H9 (cell line): ENCODE measurements around the gene NFILZ. TPM values are rescaled to one million over a fixed set of nuclear protein-coding genes. Genes with fewer than 3 reads are reported as not detected.

Experiments used
- DNase-seq: peaks from one replicate; pipeline ENCODE4 v3.0.0-alpha.2; 2017
- H2AFZ ChIP-seq: one replicate; pipeline ENCODE4 v1.6.1; 2013; ENCODE audit warnings: mild to moderate bottlenecking, low read length, control low read depth, moderate library complexity
- H2AK5ac ChIP-seq: 2 replicates; pipeline ENCODE4 v1.6.1; 2013; ENCODE audit warnings: low read length, control low read depth, mixed read lengths; ENCODE audit not compliant: insufficient read length
- H2BK120ac ChIP-seq: one replicate; pipeline ENCODE4 v1.6.1; 2013; ENCODE audit warnings: low read depth, mild to moderate bottlenecking, low read length, control low read depth, inconsistent platforms; ENCODE audit not compliant: poor library complexity, severe bottlenecking
- H2BK12ac ChIP-seq: 2 replicates; pipeline ENCODE4 v1.6.1; 2013; ENCODE audit warnings: low read length, control low read depth, mixed read lengths, low read depth; ENCODE audit not compliant: insufficient read length
- H2BK15ac ChIP-seq: 2 replicates; pipeline ENCODE4 v1.6.1; 2013; ENCODE audit warnings: low read depth, low read length, control low read depth
- H2BK20ac ChIP-seq: one replicate; pipeline ENCODE4 v1.6.1; 2013; ENCODE audit warnings: low read depth, mild to moderate bottlenecking, low read length, control low read depth, inconsistent platforms; ENCODE audit not compliant: poor library complexity, severe bottlenecking
- H2BK5ac ChIP-seq: 2 replicates; pipeline ENCODE4 v1.6.1; 2013; ENCODE audit warnings: low read length, control low read depth, mixed read lengths; ENCODE audit not compliant: insufficient read length
- H3K14ac ChIP-seq: 2 replicates; pipeline ENCODE4 v1.6.1; 2013; ENCODE audit warnings: low read length, control low read depth; ENCODE audit not compliant: insufficient read depth
- H3K18ac ChIP-seq: 2 replicates; pipeline ENCODE4 v1.6.1; 2013; ENCODE audit warnings: low read depth, mild to moderate bottlenecking, mixed read lengths, low read length, control low read depth; ENCODE audit not compliant: insufficient read length
- H3K23ac ChIP-seq: 2 replicates; pipeline ENCODE4 v1.6.1; 2013; ENCODE audit warnings: low read length, control low read depth, mixed read lengths, low read depth; ENCODE audit not compliant: insufficient read length
- H3K23me2 ChIP-seq: 2 replicates; pipeline ENCODE4 v1.6.1; 2013; ENCODE audit warnings: low read depth, mild to moderate bottlenecking, mixed read lengths, low read length, control low read depth; ENCODE audit not compliant: insufficient read length, poor library complexity, severe bottlenecking
- H3K27ac ChIP-seq: 2 replicates; pipeline ENCODE4 v1.5.1; 2013; ENCODE audit warnings: low read length, control low read depth, mixed read lengths, low read depth; ENCODE audit not compliant: insufficient read length
- H3K27me3 ChIP-seq: 2 replicates; pipeline ENCODE4 v1.6.1; 2013; ENCODE audit warnings: low read length, control low read depth, inconsistent platforms; ENCODE audit not compliant: insufficient read depth
- H3K4ac ChIP-seq: 2 replicates; pipeline ENCODE4 v1.6.1; 2013; ENCODE audit warnings: low read depth, mild to moderate bottlenecking, control low read depth, inconsistent platforms, low read length, moderate library complexity
- H3K4me1 ChIP-seq: 2 replicates; pipeline ENCODE4 v1.6.1; 2013; ENCODE audit warnings: low read length, control low read depth, inconsistent platforms; ENCODE audit not compliant: insufficient read depth
- H3K4me2 ChIP-seq: 2 replicates; pipeline ENCODE4 v1.6.1; 2013; ENCODE audit warnings: low read length, control low read depth, mixed read lengths; ENCODE audit not compliant: insufficient read length, insufficient read depth
- H3K56ac ChIP-seq: 2 replicates; pipeline ENCODE4 v1.6.1; 2013; ENCODE audit warnings: low read depth, mild to moderate bottlenecking, mixed read lengths, low read length, control low read depth; ENCODE audit not compliant: insufficient read length
- H3K79me1 ChIP-seq: 2 replicates; pipeline ENCODE4 v1.6.1; 2013; ENCODE audit warnings: low read depth, mild to moderate bottlenecking, moderate library complexity, low read length, control low read depth, inconsistent platforms; ENCODE audit not compliant: insufficient read depth, poor library complexity, severe bottlenecking
- H3K79me2 ChIP-seq: 2 replicates; pipeline ENCODE4 v1.6.1; 2013; ENCODE audit warnings: low read length, control low read depth, inconsistent platforms; ENCODE audit not compliant: insufficient read depth
- H3K9ac ChIP-seq: 2 replicates; pipeline ENCODE4 v1.6.1; 2013; ENCODE audit warnings: low read length, control low read depth, mixed read lengths; ENCODE audit not compliant: insufficient read length; ENCODE audit errors: extremely low read depth
- H3K9me3 ChIP-seq: one replicate; pipeline ENCODE4 v1.6.1; 2013; ENCODE audit warnings: low read depth, low read length, inconsistent platforms; ENCODE audit not compliant: control insufficient read depth
- H3T11ph ChIP-seq: one replicate; pipeline ENCODE4 v1.6.1; 2013; ENCODE audit warnings: mild to moderate bottlenecking, low read length, control low read depth, inconsistent platforms
- H4K20me1 ChIP-seq: one replicate; pipeline ENCODE4 v1.6.1; 2013; ENCODE audit not compliant: control insufficient read depth, insufficient read length, insufficient read depth
- H4K5ac ChIP-seq: 2 replicates; pipeline ENCODE4 v1.6.1; 2013; ENCODE audit warnings: low read depth, mild to moderate bottlenecking, mixed read lengths, low read length, control low read depth; ENCODE audit not compliant: insufficient read length
- H4K8ac ChIP-seq: replicated peaks from 2 replicates; pipeline ENCODE4 v1.6.1; 2013; ENCODE audit warnings: low read length, control low read depth, mixed read lengths, low read depth; ENCODE audit not compliant: insufficient read length
- H4K91ac ChIP-seq: 2 replicates; pipeline ENCODE4 v1.6.1; 2013; ENCODE audit warnings: low read depth, mild to moderate bottlenecking, moderate library complexity, mixed read lengths, low read length, control low read depth; ENCODE audit not compliant: insufficient read length
- H3K27ac Mint-ChIP-seq, 3 experiments: 2 replicates in 2 of 3; 3 replicates in 1 of 3; pipeline ENCODE4 v1.8.0; 2020 to 2021; ENCODE audit warnings: mixed read lengths in 3 of 3, mild to moderate bottlenecking in 1 of 3, moderate library complexity in 1 of 3
- H3K27me3 Mint-ChIP-seq: 2 replicates; pipeline ENCODE4 v1.8.0; 2021; ENCODE audit warnings: low read depth, mild to moderate bottlenecking, moderate library complexity, mixed read lengths
- H3K36me3 Mint-ChIP-seq, 3 experiments: 2 replicates in 2 of 3; 3 replicates in 1 of 3; pipeline ENCODE4 v1.8.0; 2020 to 2021; ENCODE audit warnings: low read depth in 3 of 3, mixed read lengths in 3 of 3; ENCODE audit not compliant: insufficient read depth in 1 of 3
- H3K4me1 Mint-ChIP-seq, 2 experiments: 2 replicates each; pipeline ENCODE4 v1.8.0; 2020; ENCODE audit warnings: mixed read lengths in 2 of 2
- H3K4me3 Mint-ChIP-seq, 2 experiments: 2 replicates in 1 of 2; 3 replicates in 1 of 2; pipeline ENCODE4 v1.8.0; 2020 to 2021; ENCODE audit warnings: mild to moderate bottlenecking in 2 of 2, mixed read lengths in 2 of 2, moderate library complexity in 1 of 2
- H3K9me3 Mint-ChIP-seq, 2 experiments: 2 replicates in 1 of 2; 3 replicates in 1 of 2; pipeline ENCODE4 v1.8.0; 2020; ENCODE audit warnings: mild to moderate bottlenecking in 2 of 2, mixed read lengths in 2 of 2, moderate library complexity in 1 of 2
- CTCF ChIP-seq: fragments of 200-600 bp; sonication (generic); conservative IDR thresholded peaks from 3 replicates; pipeline ENCODE4 v1.8.0; 2021; ENCODE audit warnings: antibody characterized with exemption, mild to moderate bottlenecking
- WGBS: extraction: QIAGEN DNeasy Blood & Tissue Kit; methylation state at CpG from one replicate; pipeline ENCODE4 v1.1.7; 2013; ENCODE audit warnings: missing lambda C conversion rate, low lambda C conversion rate, mixed read lengths; ENCODE audit not compliant: insufficient read length; ENCODE audit errors: extremely low coverage; 5-methylcytosine and 5-hydroxymethylcytosine counted together
- total RNA-seq: library from RNA; stranded (reverse); gene quantifications from 2 replicates; pipeline ENCODE4 v1.2.1, GENCODE V29; 2021

The NFILZ gene
- total RNA-seq, 1 experiment from 2014 or later = not detected

- Histone ChIP-seq H4K5ac (no peak overlapping the region), H2AFZ (no peak overlapping the region), H3K4me1 (no peaks in the 10 kb centered on the region; the same call in 1 of the 2 replicates), H3K27me3 (no peaks in the 10 kb centered on the region), H3K9ac (no peak overlapping the region), H2AK5ac (no peak overlapping the region), H2BK15ac (no peak overlapping the region), H3K9me3 (no peaks in the 10 kb centered on the region), H3K56ac (no peak overlapping the region), H4K20me1 (no peaks in the 10 kb centered on the region), H3K4ac (no peak overlapping the region), H3K4me2 (no peak overlapping the region), H3K23me2 (no peaks in the 10 kb centered on the region), H2BK20ac (no peak overlapping the region), H3T11ph (no peak overlapping the region), H2BK120ac (no peak overlapping the region), H4K91ac (no peak overlapping the region), H3K27ac (no peak overlapping the region), H3K14ac (no peak overlapping the region), H2BK12ac (no peak overlapping the region), H4K8ac (no peak overlapping the region), H3K23ac (no peak overlapping the region), H2BK5ac (no peak overlapping the region), H3K18ac (no peak overlapping the region), H3K79me1 (no peaks in the 10 kb centered on the region), H3K79me2 (no peaks in the 10 kb centered on the region)
- WGBS = no CpG with 5 or more reads among the region's 23 CpGs
- TF ChIP-seq CTCF = peak; percentile 98
- DNase-seq = peak; percentile 67
- Mint-ChIP-seq H3K4me3 (no peak overlapping the region), H3K9me3 (no peaks in the 10 kb centered on the region), H3K36me3 (no peaks in the 10 kb centered on the region), H3K27ac (no peak overlapping the region), H3K27me3 (no peaks in the 10 kb centered on the region; the same call in none of the 2 replicates), H3K4me1 (peaks cover 11 to 19% of the 10 kb centered on the region in 2 experiments)
These were observed 14.4 kb upstream of the NFILZ start for GRCh38 chr19:8615813-8616596.
